ENCODE data around the gene FMN1.

FMN1 gene

GRCh38 chr15:32826685-32827084 is 367.8 kb downstream of the FMN1 start:
- Histone ChIP-seq H3F3A (ENCODE audit: control insufficient read depth, insufficient read depth) (no peaks in the 10 kb centered on the region), H3K79me2 (ENCODE audit: control insufficient read depth, low read length) (no peaks in the 10 kb centered on the region), H3K27ac (ENCODE audit: low read depth, low read length) (no peak overlapping the region), H4K20me1 (ENCODE audit: control insufficient read depth, insufficient read depth, low read depth, low read length) (no peaks in the 10 kb centered on the region), H3K4me1 (ENCODE audit: control insufficient read depth, low read length) (no peaks in the 10 kb centered on the region), H3K9me2 (replicated peaks; ENCODE audit: control insufficient read depth, low read length) (no peaks in the 10 kb centered on the region), H3K4me3 (ENCODE audit: low read length) (no peak overlapping the region), H3K4me2 (ENCODE audit: low read length) (no peak overlapping the region), H3K9me3 (ENCODE audit: control insufficient read depth, insufficient read depth, low read length) (no peaks in the 10 kb centered on the region), H3K27me3 (ENCODE audit: control insufficient read depth, low read length) (0 out of 2 replicates have a peak, but pooled peaks cover 10% of the 10 kb centered on the region), H3K36me3 (ENCODE audit: control insufficient read depth, low read length) (no peaks in the 10 kb centered on the region)
- TF ChIP-seq CTCF (IDR thresholded peaks at IDR 0.05; ENCODE audit: low read depth, low read length, poor library complexity, severe bottlenecking) (no peak), EZH2phosphoT487 (IDR thresholded peaks at IDR 0.05; ENCODE audit: borderline replicate concordance, low read length) (no peak)

- Histone ChIP-seq H3K4me1 (ENCODE audit: control insufficient read depth, low read length) (no peaks in the 10 kb centered on the region), H3K4me3 (ENCODE audit: low read length) (no peak overlapping the region), H4K20me1 (ENCODE audit: control insufficient read depth, insufficient read depth, low read depth, low read length) (no peaks in the 10 kb centered on the region), H3K27me3 (ENCODE audit: control insufficient read depth, low read length) (peaks cover 14% of the 10 kb centered on the region), H3K9me3 (ENCODE audit: control insufficient read depth, insufficient read depth, low read length) (no peaks in the 10 kb centered on the region), H3K36me3 (ENCODE audit: control insufficient read depth, low read length) (no peaks in the 10 kb centered on the region), H3K79me2 (ENCODE audit: control insufficient read depth, low read length) (no peaks in the 10 kb centered on the region), H3K9me2 (replicated peaks; ENCODE audit: control insufficient read depth, low read length) (no peaks in the 10 kb centered on the region), H3K27ac (ENCODE audit: low read depth, low read length) (no peak overlapping the region), H3F3A (ENCODE audit: control insufficient read depth, insufficient read depth) (no peaks in the 10 kb centered on the region), H3K4me2 (ENCODE audit: low read length) (no peak overlapping the region)
- no peak for TF ChIP-seq CTCF (IDR thresholded peaks at IDR 0.05; ENCODE audit: low read depth, low read length, poor library complexity, severe bottlenecking)
- TF ChIP-seq EZH2phosphoT487 (IDR thresholded peaks at IDR 0.05; ENCODE audit: borderline replicate concordance, low read length): no peak
Observed at GRCh38 chr15:32825219-32825618, 369.3 kb downstream of the FMN1 start.

GRCh38 chr15:32824777-32825176 is 369.7 kb downstream of the FMN1 start:
- Histone ChIP-seq H3K27ac (ENCODE audit: low read depth, low read length) (no peak overlapping the region), H3F3A (ENCODE audit: control insufficient read depth, insufficient read depth) (no peaks in the 10 kb centered on the region), H4K20me1 (ENCODE audit: control insufficient read depth, insufficient read depth, low read depth, low read length) (no peaks in the 10 kb centered on the region), H3K36me3 (ENCODE audit: control insufficient read depth, low read length) (no peaks in the 10 kb centered on the region), H3K9me3 (ENCODE audit: control insufficient read depth, insufficient read depth, low read length) (no peaks in the 10 kb centered on the region), H3K4me3 (ENCODE audit: low read length) (no peak overlapping the region), H3K9me2 (replicated peaks; ENCODE audit: control insufficient read depth, low read length) (no peaks in the 10 kb centered on the region), H3K4me2 (ENCODE audit: low read length) (no peak overlapping the region), H3K4me1 (ENCODE audit: control insufficient read depth, low read length) (no peaks in the 10 kb centered on the region), H3K79me2 (ENCODE audit: control insufficient read depth, low read length) (no peaks in the 10 kb centered on the region), H3K27me3 (ENCODE audit: control insufficient read depth, low read length) (peaks cover 17% of the 10 kb centered on the region)
- TF ChIP-seq EZH2phosphoT487 (IDR thresholded peaks at IDR 0.05; ENCODE audit: borderline replicate concordance, low read length) (no peak), CTCF (IDR thresholded peaks at IDR 0.05; ENCODE audit: low read depth, low read length, poor library complexity, severe bottlenecking) (no peak)

GRCh38 chr15:32823750-32824149 is 370.8 kb downstream of the FMN1 start:
- H3K9me2 ChIP-seq (replicated peaks; ENCODE audit: control insufficient read depth, low read length): no peaks in the 10 kb centered on the region
- no peaks in the 10 kb centered on the region for H4K20me1 ChIP-seq (ENCODE audit: control insufficient read depth, insufficient read depth, low read depth, low read length)
- H3K27me3 ChIP-seq (ENCODE audit: control insufficient read depth, low read length): peaks cover 27% of the 10 kb centered on the region
- no peak overlapping the region for H3K4me2 ChIP-seq (ENCODE audit: low read length)
- no peak overlapping the region for H3K27ac ChIP-seq (ENCODE audit: low read depth, low read length)
- TF ChIP-seq EZH2phosphoT487 (IDR thresholded peaks at IDR 0.05; ENCODE audit: borderline replicate concordance, low read length): no peak
- TF ChIP-seq CTCF (IDR thresholded peaks at IDR 0.05; ENCODE audit: low read depth, low read length, poor library complexity, severe bottlenecking): no peak
- H3F3A ChIP-seq (ENCODE audit: control insufficient read depth, insufficient read depth): no peaks in the 10 kb centered on the region
- no peak overlapping the region for H3K4me3 ChIP-seq (ENCODE audit: low read length)
- H3K9me3 ChIP-seq (ENCODE audit: control insufficient read depth, insufficient read depth, low read length): no peaks in the 10 kb centered on the region
- no peaks in the 10 kb centered on the region for H3K4me1 ChIP-seq (ENCODE audit: control insufficient read depth, low read length)
- no peaks in the 10 kb centered on the region for H3K36me3 ChIP-seq (ENCODE audit: control insufficient read depth, low read length)
- H3K79me2 ChIP-seq (ENCODE audit: control insufficient read depth, low read length): no peaks in the 10 kb centered on the region

All from DOHH2 (cell line).